Sigmoid colon (tissue), 7 donors: ENCODE data around the gene C7orf25. TPM values are rescaled to one million over a fixed set of nuclear protein-coding genes. Genes with fewer than 3 reads are reported as not detected.
A peak's percentile ranks its signal among the peaks of the same experiment; 100 is the strongest.

Experiments
- DNase-seq: peaks from one replicate; pipeline ENCODE4 v3.0.0-alpha.2; 2019
- H3K27ac ChIP-seq, 4 donors: fragments of 200-600 bp; sonication (generic); one replicate each; pipeline ENCODE4 v1.5.1; 2016 to 2019; ENCODE audit warnings: mild to moderate bottlenecking in 1 of 4
- H3K27me3 ChIP-seq, 3 donors: fragments of 200-600 bp; sonication (generic); one replicate each; pipeline ENCODE4 v1.5.1; 2019; ENCODE audit warnings: mild to moderate bottlenecking in 1 of 3
- H3K36me3 ChIP-seq, 4 donors: fragments of 200-600 bp; sonication (generic); one replicate each; pipeline ENCODE4 v1.5.1; 2016 to 2019
- H3K4me1 ChIP-seq, 4 donors: fragments of 200-600 bp; sonication (generic); one replicate each; pipeline ENCODE4 v1.5.1; 2017 to 2019
- H3K4me3 ChIP-seq, 4 donors: fragments of 200-600 bp; sonication (generic); one replicate each; pipeline ENCODE4 v1.5.1; 2017 to 2019; ENCODE audit warnings: mild to moderate bottlenecking in 2 of 4, moderate library complexity in 1 of 4
- H3K9me3 ChIP-seq, 4 donors: fragments of 200-600 bp in 3 of 4; sonication (generic) in 3 of 4; one replicate each; pipeline versions ENCODE4 v1.5.1 to v1.6.1; 2013 to 2019
- CTCF ChIP-seq, 4 experiments: fragments of 450-650 bp in 3 of 4; fragments of 200-600 bp in 1 of 4; IDR thresholded peaks; one replicate each; pipeline ENCODE4 v1.5.1; 2016 to 2019; ENCODE audit warnings: antibody characterized with exemption in 4 of 4, mild to moderate bottlenecking in 3 of 4, moderate library complexity in 2 of 4
- EP300 ChIP-seq, 4 donors: sonication (generic); formaldehyde crosslinking; IDR thresholded peaks; one replicate each; pipeline ENCODE4 v1.6.1; 2017; ENCODE audit warnings: antibody characterized with exemption in 4 of 4
- POLR2A ChIP-seq, 2 donors: fragments of 450-650 bp; IDR thresholded peaks; one replicate each; pipeline ENCODE4 v1.6.1; 2016; ENCODE audit warnings: antibody characterized with exemption in 2 of 2, mild to moderate bottlenecking in 2 of 2, moderate library complexity in 2 of 2
- POLR2AphosphoS5 ChIP-seq, 4 donors: sonication (generic); formaldehyde crosslinking; IDR thresholded peaks; one replicate each; pipeline ENCODE4 v1.6.1; 2017; ENCODE audit warnings: antibody characterized with exemption in 4 of 4
- WGBS, 2 donors: extraction: QIAGEN DNeasy Blood & Tissue Kit; methylation state at CpG; one replicate each; pipeline ENCODE4 v1.1.7; 2013; 5-methylcytosine and 5-hydroxymethylcytosine counted together
- intact Hi-C: fragments of 100-400 bp; cut with DNase I; formaldehyde crosslinking; loops from one replicate; pipeline ENCODE4 v1.15.1; 2023
- polyA plus RNA-seq, 3 donors: library from polyadenylated mRNA; stranded (reverse); fragments of 200-250 nt; gene quantifications; one replicate each; pipeline ENCODE4 v1.2.3, GENCODE V29; 2013
- total RNA-seq, 4 donors: library from RNA; depleted of rRNA; stranded (reverse); fragments of >200 nt; gene quantifications; one replicate each; pipeline ENCODE4 v1.1.0, GENCODE V29; 2016
- donor health status: healthy with polysubstance abuse.
- donor health status: Bipolar disorder and iron deficiency.
- donor health status: healthy.

Gene C7orf25
- total and polyA plus RNA-seq, 7 donors: 3.9 to 13.0 (median 6.7) TPM

- intact Hi-C loops: no loop called here
These were observed 31.5 kb downstream of the C7orf25 start for GRCh38 chr7:42880392-42880791.

GRCh38 chr7:42878303-42878702 is 33.6 kb downstream of the C7orf25 start:
- Histone ChIP-seq H3K4me1 (no peaks in the 10 kb centered on the region), H3K36me3 (no peaks in the 10 kb centered on the region), H3K27me3 (no peaks in the 10 kb centered on the region), H3K27ac (no peak overlapping the region), H3K9me3 (no peaks in the 10 kb centered on the region), H3K4me3 (no peak overlapping the region)
- DNase-seq: no peak
- WGBS, 2 donors: 74 to 85% methylated on average over 3 of the region's 3 CpGs
- TF ChIP-seq POLR2AphosphoS5 (IDR thresholded peaks at IDR 0.05) (no peak), POLR2A (IDR thresholded peaks at IDR 0.05) (no peak), CTCF (IDR thresholded peaks at IDR 0.05) (no peak), EP300 (IDR thresholded peaks at IDR 0.05) (no peak)
- intact Hi-C loops: no loop called here

More at GRCh38 chr7:42880392-42880791, 31.5 kb downstream of the C7orf25 start:
- Histone ChIP-seq H3K27me3 (no peaks in the 10 kb centered on the region), H3K9me3 (no peaks in the 10 kb centered on the region), H3K27ac (no peak overlapping the region), H3K36me3 (no peaks in the 10 kb centered on the region), H3K4me3 (no peak overlapping the region), H3K4me1 (no peaks in the 10 kb centered on the region)
- 69 to 88% methylated on average over 2 of the region's 2 CpGs for WGBS, 2 donors
- no peak for DNase-seq
- TF ChIP-seq POLR2A (IDR thresholded peaks at IDR 0.05): no peak
- TF ChIP-seq EP300 (IDR thresholded peaks at IDR 0.05): no peak
- TF ChIP-seq POLR2AphosphoS5 (IDR thresholded peaks at IDR 0.05): no peak
- no peak for TF ChIP-seq CTCF (IDR thresholded peaks at IDR 0.05)

GRCh38 chr7:42877862-42878261 is 34.0 kb downstream of the C7orf25 start:
- intact Hi-C loops: loop anchor here (2.0 kb wide), 1 partner anchor 935 kb away; no protein-coding TSS in a partner anchor
- Histone ChIP-seq H3K4me3 (no peak overlapping the region), H3K36me3 (no peaks in the 10 kb centered on the region), H3K4me1 (no peaks in the 10 kb centered on the region), H3K27me3 (no peaks in the 10 kb centered on the region), H3K9me3 (no peaks in the 10 kb centered on the region), H3K27ac (no peak overlapping the region)
- WGBS, 2 donors: 74 to 82% methylated on average over 2 of the region's 2 CpGs
- DNase-seq: no peak
- TF ChIP-seq EP300 (IDR thresholded peaks at IDR 0.05) (no peak), CTCF (IDR thresholded peaks at IDR 0.05) (no peak), POLR2AphosphoS5 (IDR thresholded peaks at IDR 0.05) (no peak), POLR2A (IDR thresholded peaks at IDR 0.05) (no peak)

GRCh38 chr7:42876182-42877068 is 35.4 kb downstream of the C7orf25 start:
- Histone ChIP-seq H3K9me3 (no peaks in the 10 kb centered on the region), H3K4me3 (no peak overlapping the region), H3K4me1 (no peaks in the 10 kb centered on the region), H3K27ac (no peak overlapping the region), H3K27me3 (no peaks in the 10 kb centered on the region), H3K36me3 (no peaks in the 10 kb centered on the region)
- 31 to 46% methylated on average over 5 of the region's 5 CpGs for WGBS, 2 donors
- TF ChIP-seq CTCF (IDR thresholded peaks at IDR 0.05) (peak; percentile 45 to 73 (median 62)), EP300 (IDR thresholded peaks at IDR 0.05) (no peak), POLR2AphosphoS5 (IDR thresholded peaks at IDR 0.05) (no peak), POLR2A (IDR thresholded peaks at IDR 0.05) (no peak)
- intact Hi-C loops: loop anchor here (2.0 kb wide), 1 partner anchor 934 kb away; no protein-coding TSS in a partner anchor
- DNase-seq: peak; percentile 73
